Measurements from ENCODE around the gene THSD7B.
A peak's percentile ranks its signal among the peaks of the same experiment; 100 is the strongest.
"Not testable (repeated sequence)": the region's sequence is repeated elsewhere in the genome, so short reads cannot be mapped to it uniquely, and the experiment has no call there.

Gene THSD7B, protein sequence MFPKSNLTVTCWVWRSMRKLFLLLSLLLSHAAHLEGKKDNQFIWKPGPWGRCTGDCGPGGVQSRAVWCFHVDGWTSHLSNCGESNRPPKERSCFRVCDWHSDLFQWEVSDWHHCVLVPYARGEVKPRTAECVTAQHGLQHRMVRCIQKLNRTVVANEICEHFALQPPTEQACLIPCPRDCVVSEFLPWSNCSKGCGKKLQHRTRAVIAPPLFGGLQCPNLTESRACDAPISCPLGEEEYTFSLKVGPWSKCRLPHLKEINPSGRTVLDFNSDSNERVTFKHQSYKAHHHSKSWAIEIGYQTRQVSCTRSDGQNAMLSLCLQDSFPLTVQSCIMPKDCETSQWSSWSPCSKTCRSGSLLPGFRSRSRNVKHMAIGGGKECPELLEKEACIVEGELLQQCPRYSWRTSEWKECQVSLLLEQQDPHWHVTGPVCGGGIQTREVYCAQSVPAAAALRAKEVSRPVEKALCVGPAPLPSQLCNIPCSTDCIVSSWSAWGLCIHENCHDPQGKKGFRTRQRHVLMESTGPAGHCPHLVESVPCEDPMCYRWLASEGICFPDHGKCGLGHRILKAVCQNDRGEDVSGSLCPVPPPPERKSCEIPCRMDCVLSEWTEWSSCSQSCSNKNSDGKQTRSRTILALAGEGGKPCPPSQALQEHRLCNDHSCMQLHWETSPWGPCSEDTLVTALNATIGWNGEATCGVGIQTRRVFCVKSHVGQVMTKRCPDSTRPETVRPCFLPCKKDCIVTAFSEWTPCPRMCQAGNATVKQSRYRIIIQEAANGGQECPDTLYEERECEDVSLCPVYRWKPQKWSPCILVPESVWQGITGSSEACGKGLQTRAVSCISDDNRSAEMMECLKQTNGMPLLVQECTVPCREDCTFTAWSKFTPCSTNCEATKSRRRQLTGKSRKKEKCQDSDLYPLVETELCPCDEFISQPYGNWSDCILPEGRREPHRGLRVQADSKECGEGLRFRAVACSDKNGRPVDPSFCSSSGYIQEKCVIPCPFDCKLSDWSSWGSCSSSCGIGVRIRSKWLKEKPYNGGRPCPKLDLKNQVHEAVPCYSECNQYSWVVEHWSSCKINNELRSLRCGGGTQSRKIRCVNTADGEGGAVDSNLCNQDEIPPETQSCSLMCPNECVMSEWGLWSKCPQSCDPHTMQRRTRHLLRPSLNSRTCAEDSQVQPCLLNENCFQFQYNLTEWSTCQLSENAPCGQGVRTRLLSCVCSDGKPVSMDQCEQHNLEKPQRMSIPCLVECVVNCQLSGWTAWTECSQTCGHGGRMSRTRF (N-terminal part only)

DNA sequence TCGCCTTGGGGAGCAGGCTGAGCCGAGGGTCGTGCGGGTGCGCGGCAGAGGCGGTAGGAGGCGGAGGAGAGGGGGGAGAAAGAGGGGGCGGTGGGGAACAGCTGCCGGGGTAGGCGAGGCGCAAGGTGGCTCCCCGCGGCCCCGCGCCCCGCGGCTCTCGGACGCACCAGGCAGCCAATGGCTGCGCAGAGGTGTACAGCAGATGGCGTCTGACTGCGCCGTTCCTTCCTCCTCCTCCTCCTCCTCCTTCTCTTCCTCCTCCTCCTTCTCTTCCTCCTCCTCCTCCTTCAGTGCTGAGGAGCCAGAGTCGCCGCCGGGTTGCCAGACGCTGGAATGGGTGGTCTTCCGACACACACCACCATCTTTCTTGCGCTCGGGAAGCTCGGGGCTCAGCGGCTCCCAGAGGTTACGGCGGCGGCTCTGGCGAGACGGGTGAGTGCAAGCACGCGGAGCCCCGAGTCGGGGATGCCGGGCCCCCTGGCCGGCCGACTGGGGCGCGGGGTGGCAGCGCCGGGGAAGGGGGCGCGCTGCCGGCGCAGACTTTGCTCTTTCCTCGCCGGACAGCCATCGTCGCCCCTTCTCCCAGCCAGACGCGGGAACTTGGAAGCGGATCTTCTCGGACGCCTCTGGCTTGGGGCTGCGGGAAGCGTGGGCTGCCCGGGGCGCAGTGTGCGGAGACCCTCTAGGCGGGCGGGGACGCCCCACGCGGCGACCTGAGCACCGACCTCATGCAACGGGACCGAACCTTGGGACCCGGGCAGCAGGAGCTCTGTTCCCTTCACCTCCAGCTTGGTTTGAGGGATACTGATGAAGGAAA is at the start of gene THSD7B:
TSS of gene THSD7B (plus strand) at position 290 of the 817 bp plus-strand sequence. CDS start 116,634 bp downstream, outside the sequence.
- DNase-seq = no peak

- DNase-seq = no peak
Measured at GRCh38 chr2:136718273-136718672, 47.1 kb upstream of the THSD7B start.

- DNase-seq = no peak
Measured at GRCh38 chr2:136727973-136728699, 37.2 kb upstream of the THSD7B start.

- no peak for DNase-seq
Measured at GRCh38 chr2:136736236-136736635, 29.1 kb upstream of the THSD7B start.

- DNase-seq = no peak
Measured at GRCh38 chr2:136738044-136738443, 27.3 kb upstream of the THSD7B start.

DNA sequence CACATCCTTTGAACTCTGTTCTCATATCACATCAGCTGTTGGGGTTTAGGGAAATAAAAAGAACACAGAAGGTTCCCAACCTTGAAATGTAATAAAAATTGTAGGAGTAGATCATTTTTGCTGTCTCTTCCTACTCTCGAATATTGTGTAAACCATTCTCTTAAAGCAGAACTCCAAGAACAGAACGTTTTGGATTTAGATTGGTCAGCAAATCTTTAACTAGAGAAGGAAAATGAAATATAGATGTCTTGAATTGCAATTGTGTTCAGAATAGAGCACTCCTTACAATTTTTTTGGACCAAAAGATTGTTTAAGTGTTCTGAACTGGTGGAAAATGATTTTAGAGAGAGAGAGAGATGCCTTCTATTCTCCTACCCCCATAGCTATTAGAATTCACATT is 23.9 kb upstream of the THSD7B start:
- DNase-seq = no peak

DNA sequence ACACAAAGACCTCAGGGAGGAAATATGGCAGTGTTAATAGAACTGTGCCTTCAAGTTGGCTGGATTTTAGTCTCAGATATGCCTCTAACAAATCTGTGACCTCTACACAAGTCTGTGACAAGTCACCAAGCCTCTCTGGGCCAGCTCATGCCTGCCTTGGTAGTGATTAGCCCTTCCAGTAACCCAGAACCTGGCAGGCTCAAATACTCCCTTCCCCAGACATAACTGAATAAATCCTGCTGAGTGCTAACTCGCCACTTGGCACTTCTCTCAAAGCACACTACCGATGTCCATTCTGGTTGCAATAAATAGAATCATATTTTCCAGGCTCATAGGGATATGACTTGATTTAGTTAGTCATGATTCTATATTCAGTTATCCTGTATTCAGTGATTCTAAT is 15.3 kb upstream of the THSD7B start:
- no peak for DNase-seq

GRCh38 chr2:136751406-136751805 is 13.9 kb upstream of the THSD7B start:
- DNase-seq = no peak

DNA sequence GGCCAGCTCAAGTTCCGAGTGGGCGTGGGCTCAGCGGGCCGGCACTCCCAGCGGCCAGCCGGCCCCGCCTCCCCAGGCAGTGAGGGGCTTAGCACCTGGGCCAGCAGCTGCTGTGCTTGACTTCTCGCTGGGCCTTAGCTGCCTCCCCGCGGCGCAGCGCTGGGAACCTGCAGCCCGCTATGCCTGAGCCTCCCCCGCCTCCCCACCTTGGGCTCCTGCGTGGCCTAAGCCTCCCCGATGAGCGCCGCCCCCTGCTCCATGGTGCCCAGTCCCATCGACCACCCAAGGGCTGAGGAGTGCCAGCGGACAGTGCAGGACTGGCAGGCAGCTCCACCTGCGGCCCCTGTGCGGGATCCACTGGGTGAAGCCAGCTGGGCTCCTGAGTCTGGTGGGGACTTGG is 6.8 kb upstream of the THSD7B start:
- DNase-seq = not testable (repeated sequence)

- peak; percentile 23 for DNase-seq
Measured at GRCh38 chr2:136764452-136765255, 691 bp upstream of the THSD7B start.

DNA sequence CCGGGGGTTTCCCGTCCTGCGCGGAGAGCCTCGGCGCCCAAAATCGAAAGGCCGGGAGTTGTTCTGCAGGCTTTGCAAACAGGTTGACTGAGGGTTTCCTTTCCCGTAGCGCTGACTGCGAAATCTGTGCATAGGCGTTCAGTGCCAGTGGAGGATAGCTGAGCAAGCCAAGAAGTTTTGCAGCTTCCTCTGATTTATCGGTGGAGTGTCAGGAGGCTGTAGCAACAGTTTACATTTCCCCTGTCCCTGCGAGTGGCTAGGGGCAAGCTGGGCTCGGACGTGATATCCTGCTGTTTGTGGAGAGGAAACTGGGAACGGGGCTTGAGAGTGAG is 694 bp downstream of the THSD7B start:
- DNase-seq = no peak

- peak; percentile 42 for DNase-seq
Measured at GRCh38 chr2:136767030-136767429, 1.7 kb downstream of the THSD7B start.

DNA sequence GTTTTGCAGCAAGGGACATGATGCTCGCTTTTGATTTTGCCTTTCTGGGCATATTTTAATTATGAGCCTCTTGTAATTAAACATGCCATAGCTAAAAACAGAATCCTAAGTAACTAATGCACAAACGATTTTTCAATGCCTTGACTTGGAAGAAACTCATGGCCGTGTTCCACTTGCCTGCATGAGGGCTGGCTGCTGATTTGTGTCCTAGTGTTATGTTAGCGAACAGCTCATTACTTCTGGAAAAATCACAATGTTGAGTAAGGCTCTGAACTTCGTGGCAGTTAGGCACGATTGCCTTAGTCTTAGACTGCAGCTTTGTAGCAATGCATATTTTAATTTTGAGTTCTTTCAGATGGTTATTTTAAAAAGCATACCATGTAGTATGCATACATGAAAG is 4.5 kb downstream of the THSD7B start:
- DNase-seq = no peak

- no peak for DNase-seq
Measured at GRCh38 chr2:136770384-136770783, 5.0 kb downstream of the THSD7B start.

DNA sequence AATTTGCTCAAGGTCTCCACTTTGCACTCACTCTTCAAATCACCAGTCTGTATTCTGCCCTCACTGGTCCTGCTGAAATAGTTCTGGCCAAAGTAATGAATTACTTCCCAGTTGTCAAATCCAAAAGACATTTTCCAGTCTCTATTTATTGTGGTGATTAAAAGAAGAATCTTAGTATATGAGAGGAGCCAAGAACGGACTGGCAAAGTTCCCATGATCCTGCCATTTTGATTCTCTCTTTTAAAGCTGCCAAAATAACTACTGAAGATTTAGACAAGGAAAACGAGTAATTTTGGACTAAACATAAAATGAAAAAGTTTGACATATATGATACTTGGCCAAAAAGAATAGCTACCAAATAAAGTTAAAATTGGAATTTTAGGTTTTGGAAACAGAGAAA is 12.0 kb downstream of the THSD7B start:
- no peak for DNase-seq

- DNase-seq = no peak
Measured at GRCh38 chr2:136783856-136784255, 18.5 kb downstream of the THSD7B start.

- DNase-seq = no peak
Measured at GRCh38 chr2:136785215-136785614, 19.9 kb downstream of the THSD7B start.

DNA sequence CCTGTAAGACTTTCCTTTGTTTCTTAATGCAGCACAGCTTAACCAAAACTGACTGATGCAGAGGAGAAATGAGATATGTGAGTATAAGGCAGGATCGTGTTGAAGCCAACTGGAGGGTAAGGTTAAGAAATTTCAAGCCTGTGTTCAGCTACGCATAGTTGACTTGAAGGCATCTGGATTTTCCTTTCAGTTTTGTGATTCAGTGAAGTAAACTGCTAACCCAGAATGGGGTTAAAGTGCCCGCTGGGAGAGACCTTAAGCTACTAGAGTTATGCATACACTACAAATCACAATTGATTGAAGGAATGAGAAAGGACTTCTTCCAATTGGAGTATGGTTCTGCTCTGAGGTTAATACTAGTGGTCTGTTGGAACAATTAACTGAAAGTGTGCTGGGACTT is 22.6 kb downstream of the THSD7B start:
- no peak for DNase-seq

DNA sequence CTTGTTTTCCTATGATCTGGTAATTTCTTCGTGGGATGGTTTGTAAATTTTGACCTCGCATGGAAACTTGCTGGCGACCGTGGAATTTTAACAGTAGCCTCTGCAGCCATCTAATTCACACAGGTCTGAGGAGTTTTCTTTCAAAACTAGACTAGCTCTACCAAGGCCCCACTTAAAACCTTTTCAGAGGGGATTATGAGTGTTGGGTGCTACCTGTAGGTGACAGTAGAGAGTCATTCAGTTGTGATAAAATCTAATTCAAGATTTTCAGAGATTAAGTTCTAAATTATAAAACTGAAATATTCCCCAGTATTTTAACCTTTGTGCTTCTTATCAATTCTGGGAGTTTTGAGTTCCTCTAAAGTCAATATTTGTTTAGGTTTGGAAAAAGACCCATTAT is 31.0 kb downstream of the THSD7B start:
- DNase-seq = no peak

DNA sequence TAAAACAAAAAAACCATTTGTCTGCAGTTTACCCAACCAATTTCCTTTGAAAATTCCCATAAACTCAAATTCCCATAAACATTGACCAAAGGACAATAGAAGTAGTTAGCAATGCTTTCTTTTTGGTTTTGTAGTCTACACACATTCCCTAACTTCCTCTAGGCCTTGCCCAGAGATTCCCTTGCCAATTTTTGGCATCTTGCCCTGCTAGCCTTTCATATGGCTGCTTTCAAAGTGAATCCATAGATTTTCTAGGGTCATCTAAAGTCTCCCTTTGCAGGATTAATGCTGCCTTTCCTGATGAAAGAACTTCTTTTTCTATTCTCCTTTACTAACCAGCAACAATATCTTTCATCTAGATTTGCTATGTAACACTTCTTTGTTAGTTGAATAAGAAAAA is 33.4 kb downstream of the THSD7B start:
- DNase-seq = no peak

GRCh38 chr2:136801661-136802060 is 36.3 kb downstream of the THSD7B start:
- DNase-seq = no peak
